HG02759 (cell line): Measurements from ENCODE around the gene ART5.
"Not testable (repeated sequence)": the region's sequence is repeated elsewhere in the genome, so short reads cannot be mapped to it uniquely, and the experiment has no call there.

Source experiments
- ATAC-seq: cut with Tn5 transposase; IDR thresholded peaks from one replicate; pipeline ENCODE4 v1.9.1; 2021; ENCODE audit warnings: mild to moderate bottlenecking, moderate library complexity; ENCODE audit not compliant: unreplicated experiment

ART5 gene

GRCh38 chr11:3623121-3623520, 18.7 kb downstream of the ART5 start:
- ATAC-seq: no peak

GRCh38 chr11:3622521-3622920, 19.3 kb downstream of the ART5 start:
- ATAC-seq: no peak

GRCh38 chr11:3617990-3618389, 23.8 kb downstream of the ART5 start:
- ATAC-seq: no peak

- ATAC-seq: no peak
These were observed 24.9 kb downstream of the ART5 start for GRCh38 chr11:3616721-3617460.

- ATAC-seq: no peak
These were observed 25.8 kb downstream of the ART5 start for GRCh38 chr11:3615998-3616397.

- ATAC-seq: no peak
These were observed 27.0 kb downstream of the ART5 start for GRCh38 chr11:3614742-3615171.

GRCh38 chr11:3613998-3614741, 27.6 kb downstream of the ART5 start:
- no peak for ATAC-seq

- ATAC-seq: no peak
These were observed 29.7 kb downstream of the ART5 start for GRCh38 chr11:3611976-3612678.

GRCh38 chr11:3610846-3611245, 30.9 kb downstream of the ART5 start:
- no peak for ATAC-seq

GRCh38 chr11:3609416-3610265, 32.2 kb downstream of the ART5 start:
- no peak for ATAC-seq

- ATAC-seq: no peak
These were observed 36.0 kb downstream of the ART5 start for GRCh38 chr11:3605771-3606203.

- no peak for ATAC-seq
These were observed 36.5 kb downstream of the ART5 start for GRCh38 chr11:3605283-3605662.

GRCh38 chr11:3604167-3604566, 37.6 kb downstream of the ART5 start:
- no peak for ATAC-seq

GRCh38 chr11:3600201-3600600, 41.6 kb downstream of the ART5 start:
- not testable (repeated sequence) for ATAC-seq

GRCh38 chr11:3597743-3598142, 44.0 kb downstream of the ART5 start:
- ATAC-seq: not testable (repeated sequence)

- not testable (repeated sequence) for ATAC-seq
These were observed 50.5 kb downstream of the ART5 start for GRCh38 chr11:3591326-3591725.

GRCh38 chr11:3590193-3590592, 51.6 kb downstream of the ART5 start:
- not testable (repeated sequence) for ATAC-seq

GRCh38 chr11:3588776-3589175, 53.0 kb downstream of the ART5 start:
- ATAC-seq: not testable (repeated sequence)
